Smooth muscle cell (in vitro differentiated cells): Measurements from ENCODE around the gene SNRK. TPM values are rescaled to one million over a fixed set of nuclear protein-coding genes. Genes with fewer than 3 reads are reported as not detected.

Experiments
- DNase-seq: peaks from one replicate; lab custom pipeline; 2025; ENCODE audit not compliant: unreplicated experiment; lab: John Stamatoyannopoulos, UW
- H2AFZ ChIP-seq: fragments of 200-600 bp; sonication (generic); 2 replicates; pipeline ENCODE4 v1.6.0; 2016; ENCODE audit warnings: antibody characterized with exemption, low read depth, mild to moderate bottlenecking
- H3F3A ChIP-seq: fragments of 200-600 bp; sonication (generic); 2 replicates; pipeline ENCODE4 v1.6.0; 2017; ENCODE audit warnings: antibody characterized with exemption, low read depth
- H3K27ac ChIP-seq: fragments of 200-600 bp; sonication (generic); 2 replicates; pipeline ENCODE4 v1.5.1; 2016; ENCODE audit warnings: low read depth, mild to moderate bottlenecking
- H3K27me3 ChIP-seq: fragments of 200-600 bp; sonication (generic); 2 replicates; pipeline ENCODE4 v1.6.1; 2016; ENCODE audit warnings: low read depth, mild to moderate bottlenecking
- H3K36me3 ChIP-seq: fragments of 200-600 bp; sonication (generic); 2 replicates; pipeline ENCODE4 v1.5.1; 2016; ENCODE audit warnings: low read depth
- H3K4me1 ChIP-seq: fragments of 200-600 bp; sonication (generic); 2 replicates; pipeline ENCODE4 v1.5.1; 2016; ENCODE audit warnings: low read depth
- H3K4me2 ChIP-seq: fragments of 200-600 bp; sonication (generic); 2 replicates; pipeline ENCODE4 v1.6.0; 2016; ENCODE audit warnings: mild to moderate bottlenecking
- H3K4me3 ChIP-seq: fragments of 200-600 bp; sonication (generic); 2 replicates; pipeline ENCODE4 v1.5.1; 2016; ENCODE audit warnings: mild to moderate bottlenecking
- H3K79me2 ChIP-seq: fragments of 200-600 bp; sonication (generic); 2 replicates; pipeline ENCODE4 v1.6.0; 2016; ENCODE audit warnings: low read depth, mild to moderate bottlenecking
- H3K9ac ChIP-seq: fragments of 200-600 bp; sonication (generic); 2 replicates; pipeline ENCODE4 v1.6.0; 2016; ENCODE audit warnings: low read depth
- H3K9me3 ChIP-seq: fragments of 200-600 bp; sonication (generic); replicated peaks from 2 replicates; pipeline ENCODE4 v1.5.1; 2016; ENCODE audit warnings: low read depth
- H4K20me1 ChIP-seq: fragments of 200-600 bp; sonication (generic); 2 replicates; pipeline ENCODE4 v1.6.0; 2016; ENCODE audit warnings: low read depth
- WGBS: methylation state at CpG from one replicate; pipeline ENCODE4 v1.1.7; 2016; ENCODE audit warnings: low lambda C conversion rate; 5-methylcytosine and 5-hydroxymethylcytosine counted together
- polyA plus RNA-seq: library from polyadenylated mRNA; unstranded; fragments of >200 nt; fragmentation: Nextera tagmentation; extraction: Ambion mirVana; gene quantifications from 2 replicates; pipeline ENCODE4 v1.2.1, GENCODE V29; 2016
- total RNA-seq: library from RNA; depleted of rRNA; stranded (reverse); fragments of >200 nt; gene quantifications from 2 replicates; pipeline ENCODE4 v1.2.3, GENCODE V29; 2014
- TF ChIP-seq, protein P1 (sequence below): fragments of 200-600 bp; sonication (generic); IDR thresholded peaks from 2 replicates; pipeline ENCODE4 v1.5.1; 2017; ENCODE audit warnings: borderline replicate concordance, mild to moderate bottlenecking, antibody characterized with exemption; ENCODE audit not compliant: insufficient read depth, poor library complexity, severe bottlenecking

The SNRK gene, protein sequence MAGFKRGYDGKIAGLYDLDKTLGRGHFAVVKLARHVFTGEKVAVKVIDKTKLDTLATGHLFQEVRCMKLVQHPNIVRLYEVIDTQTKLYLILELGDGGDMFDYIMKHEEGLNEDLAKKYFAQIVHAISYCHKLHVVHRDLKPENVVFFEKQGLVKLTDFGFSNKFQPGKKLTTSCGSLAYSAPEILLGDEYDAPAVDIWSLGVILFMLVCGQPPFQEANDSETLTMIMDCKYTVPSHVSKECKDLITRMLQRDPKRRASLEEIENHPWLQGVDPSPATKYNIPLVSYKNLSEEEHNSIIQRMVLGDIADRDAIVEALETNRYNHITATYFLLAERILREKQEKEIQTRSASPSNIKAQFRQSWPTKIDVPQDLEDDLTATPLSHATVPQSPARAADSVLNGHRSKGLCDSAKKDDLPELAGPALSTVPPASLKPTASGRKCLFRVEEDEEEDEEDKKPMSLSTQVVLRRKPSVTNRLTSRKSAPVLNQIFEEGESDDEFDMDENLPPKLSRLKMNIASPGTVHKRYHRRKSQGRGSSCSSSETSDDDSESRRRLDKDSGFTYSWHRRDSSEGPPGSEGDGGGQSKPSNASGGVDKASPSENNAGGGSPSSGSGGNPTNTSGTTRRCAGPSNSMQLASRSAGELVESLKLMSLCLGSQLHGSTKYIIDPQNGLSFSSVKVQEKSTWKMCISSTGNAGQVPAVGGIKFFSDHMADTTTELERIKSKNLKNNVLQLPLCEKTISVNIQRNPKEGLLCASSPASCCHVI
- total RNA-seq: 14.2 and 14.7 TPM in 2 replicates
- 3.9 and 6.3 TPM in 2 replicates for polyA plus RNA-seq

DNA sequence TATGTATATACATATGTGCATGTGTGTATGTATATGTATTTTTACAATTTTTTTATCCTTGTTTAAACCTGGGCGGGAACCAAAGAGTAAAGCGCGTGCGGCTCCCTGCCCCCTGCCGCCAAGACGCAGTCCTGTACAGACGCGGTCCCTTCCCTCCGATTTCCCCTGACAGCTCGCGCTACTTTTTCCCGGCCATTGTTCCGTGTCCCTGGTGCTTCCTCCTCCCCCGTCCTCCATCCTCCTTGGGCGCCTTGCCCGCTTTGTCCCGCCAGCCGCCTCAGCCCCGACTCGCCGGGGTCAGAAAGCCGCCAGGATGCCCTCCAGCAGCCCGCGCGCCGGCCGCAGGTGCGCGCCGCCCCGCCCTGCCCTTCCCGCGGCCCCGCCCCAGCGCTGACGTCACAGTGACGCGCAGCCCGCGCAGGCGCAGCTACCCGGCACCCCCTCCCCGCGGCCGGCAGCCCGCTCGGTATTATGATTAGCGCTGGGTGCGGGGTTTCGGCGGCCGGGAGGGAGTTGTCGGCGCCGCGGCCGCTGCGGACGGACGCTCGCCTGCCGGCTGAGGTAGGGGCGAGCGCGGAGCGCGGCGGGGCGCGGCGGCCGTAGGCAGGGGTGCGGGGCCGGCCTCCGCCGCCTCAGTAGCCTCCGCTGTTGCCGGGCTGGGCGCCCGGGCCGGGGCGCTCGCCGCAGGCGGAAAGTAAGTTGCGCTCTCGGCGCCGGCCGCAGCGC lies at the start of gene SNRK:
Gene SNRK (plus strand): TSS at position 426 of the 726 bp plus-strand sequence. CDS start 16,664 bp downstream, outside the sequence.
- H3K9ac ChIP-seq: peak within 1 kb of the TSS; percentile 59
- no peaks in the 10 kb centered on the region for H3F3A ChIP-seq
- DNase-seq: peak; percentile 71
- H4K20me1 ChIP-seq: peaks cover 41% of the 10 kb centered on the region
- peak within 1 kb of the TSS; percentile 92 for H3K4me2 ChIP-seq
- peak within 1 kb of the TSS; percentile 91 for H3K4me3 ChIP-seq
- H2AFZ ChIP-seq: peak within 1 kb of the TSS; percentile 87
- peaks cover 24% of the 10 kb centered on the region for H3K4me1 ChIP-seq
- TF ChIP-seq, protein P1, sequence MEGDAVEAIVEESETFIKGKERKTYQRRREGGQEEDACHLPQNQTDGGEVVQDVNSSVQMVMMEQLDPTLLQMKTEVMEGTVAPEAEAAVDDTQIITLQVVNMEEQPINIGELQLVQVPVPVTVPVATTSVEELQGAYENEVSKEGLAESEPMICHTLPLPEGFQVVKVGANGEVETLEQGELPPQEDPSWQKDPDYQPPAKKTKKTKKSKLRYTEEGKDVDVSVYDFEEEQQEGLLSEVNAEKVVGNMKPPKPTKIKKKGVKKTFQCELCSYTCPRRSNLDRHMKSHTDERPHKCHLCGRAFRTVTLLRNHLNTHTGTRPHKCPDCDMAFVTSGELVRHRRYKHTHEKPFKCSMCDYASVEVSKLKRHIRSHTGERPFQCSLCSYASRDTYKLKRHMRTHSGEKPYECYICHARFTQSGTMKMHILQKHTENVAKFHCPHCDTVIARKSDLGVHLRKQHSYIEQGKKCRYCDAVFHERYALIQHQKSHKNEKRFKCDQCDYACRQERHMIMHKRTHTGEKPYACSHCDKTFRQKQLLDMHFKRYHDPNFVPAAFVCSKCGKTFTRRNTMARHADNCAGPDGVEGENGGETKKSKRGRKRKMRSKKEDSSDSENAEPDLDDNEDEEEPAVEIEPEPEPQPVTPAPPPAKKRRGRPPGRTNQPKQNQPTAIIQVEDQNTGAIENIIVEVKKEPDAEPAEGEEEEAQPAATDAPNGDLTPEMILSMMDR: no peak
- no peaks in the 10 kb centered on the region for H3K9me3 ChIP-seq
- H3K79me2 ChIP-seq: peaks cover 44% of the 10 kb centered on the region
- no peaks in the 10 kb centered on the region for H3K36me3 ChIP-seq
- 1% methylated on average over 46 of the region's 91 CpGs for WGBS
- peaks cover 34% of the 10 kb centered on the region for H3K27me3 ChIP-seq
- peak within 1 kb of the TSS; percentile 68 for H3K27ac ChIP-seq

DNA sequence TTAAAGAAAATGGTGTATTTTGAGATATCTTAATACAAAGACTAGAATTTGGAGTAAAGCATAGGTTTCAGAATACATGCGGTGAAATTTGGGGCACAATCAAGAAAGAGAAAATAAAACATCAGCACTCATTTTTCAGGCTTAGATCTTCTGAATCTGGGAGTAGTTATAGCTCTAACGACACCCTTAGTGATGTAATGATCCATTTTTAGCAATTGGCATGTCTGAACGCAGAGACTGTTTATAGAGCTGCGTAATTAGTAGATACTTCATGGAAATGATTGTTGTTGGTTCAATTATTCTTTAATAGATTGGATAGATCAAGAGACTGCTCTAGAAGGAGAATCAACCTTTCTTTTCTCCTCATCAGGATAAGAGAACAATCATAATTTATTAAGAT lies 47.5 kb upstream of the SNRK start:
- Histone ChIP-seq H3K36me3 (no peaks in the 10 kb centered on the region), H2AFZ (no peak overlapping the region), H3K27ac (no peak overlapping the region), H3F3A (no peaks in the 10 kb centered on the region), H3K4me1 (no peaks in the 10 kb centered on the region), H3K9ac (no peak overlapping the region), H3K4me2 (no peak overlapping the region), H3K79me2 (no peaks in the 10 kb centered on the region), H3K9me3 (no peaks in the 10 kb centered on the region), H3K27me3 (no peaks in the 10 kb centered on the region), H4K20me1 (no peaks in the 10 kb centered on the region), H3K4me3 (no peak overlapping the region)
- DNase-seq: no peak
- TF ChIP-seq, protein P1: no peak
- WGBS: 64% methylated on average over 4 of the region's 4 CpGs

DNA sequence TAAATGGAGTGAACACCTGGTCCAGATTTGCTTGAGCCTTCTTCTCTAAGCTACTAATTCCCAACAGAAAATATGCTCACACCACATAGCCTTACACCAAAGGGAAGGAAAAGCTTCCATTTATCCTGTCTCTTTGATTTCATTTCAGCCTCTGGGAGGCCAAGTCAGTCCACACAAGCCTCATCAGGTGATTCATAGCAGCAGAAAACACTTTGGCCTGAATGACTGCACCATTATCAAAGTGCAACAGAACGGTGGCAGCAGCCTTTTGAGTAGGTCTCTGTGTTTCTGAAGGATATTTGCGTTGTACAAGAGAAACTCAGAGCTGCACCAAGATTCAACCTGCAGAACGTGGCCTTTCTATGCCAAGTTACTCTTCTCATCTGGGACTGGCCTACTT lies 46.6 kb upstream of the SNRK start:
- H3K4me1 ChIP-seq: no peaks in the 10 kb centered on the region
- no peak overlapping the region for H3K27ac ChIP-seq
- no peaks in the 10 kb centered on the region for H3F3A ChIP-seq
- no peak overlapping the region for H3K9ac ChIP-seq
- H3K4me2 ChIP-seq: no peak overlapping the region
- 83% methylated on average over 3 of the region's 3 CpGs for WGBS
- H4K20me1 ChIP-seq: no peaks in the 10 kb centered on the region
- TF ChIP-seq, protein P1: no peak
- H3K9me3 ChIP-seq: no peaks in the 10 kb centered on the region
- H3K4me3 ChIP-seq: no peak overlapping the region
- no peak for DNase-seq
- H2AFZ ChIP-seq: no peak overlapping the region
- peaks cover 2% of the 10 kb centered on the region for H3K27me3 ChIP-seq
- no peaks in the 10 kb centered on the region for H3K79me2 ChIP-seq
- H3K36me3 ChIP-seq: no peaks in the 10 kb centered on the region
